ENCODE measurements around the gene OR5AL1. TPM values are rescaled to one million over a fixed set of nuclear protein-coding genes. Genes with fewer than 3 reads are reported as not detected.
A peak's percentile ranks its signal among the peaks of the same experiment; 100 is the strongest.
"Not testable (repeated sequence)": the region's sequence is repeated elsewhere in the genome, so short reads cannot be mapped to it uniquely, and the experiment has no call there.

OR5AL1 gene
- not detected for polyA plus RNA-seq (ENCODE audit: insufficient read length in 3 of 3)
- long read RNA-seq, donor 1, result 0 reads
- long read RNA-seq, donor 2, result 0 reads
- long read RNA-seq, donor 3, result 0 reads
- long read RNA-seq, donor 4, result 0 reads
- long read RNA-seq, donor 5, result 0 reads
- long read RNA-seq, donor 6, result 0 reads
- long read RNA-seq, donor 7, result 0 reads
- long read RNA-seq, donor 8, result 0 reads
- long read RNA-seq, donor 9, result 0 reads
- long read RNA-seq, donor 10, result 0 reads
- long read RNA-seq, donor 11, result 0 reads
- long read RNA-seq, donor 12, result 0 reads
- long read RNA-seq, donor 13, result 0 reads
- long read RNA-seq, donor 14, result 0 reads
- long read RNA-seq, donor 15, result 0 reads
- long read RNA-seq, donor 16, result 0 reads

GRCh38 chr11:56412396-56412795 is at the start of gene OR5AL1:
TSS of gene OR5AL1 (plus strand) at chr11:56412696.
- DNase-seq (ENCODE audit: extremely low read depth in 1 of 11, low read depth in 9 of 11, low spot score in 4 of 11), result no peak

GRCh38 chr11:56375324-56375723 is 37.2 kb upstream of the OR5AL1 start, which contains the start of gene OR8U1:
TSS of gene OR8U1 (plus strand) at chr11:56375624. CDS start at chr11:56375624, 0 bp downstream.
- DNase-seq (ENCODE audit: extremely low read depth in 1 of 11, low read depth in 9 of 11, low spot score in 4 of 11), result no peak

- no peak for DNase-seq (ENCODE audit: extremely low read depth in 1 of 11, low read depth in 9 of 11, low spot score in 4 of 11)
These were observed 32.4 kb upstream of the OR5AL1 start for GRCh38 chr11:56380120-56380519.

GRCh38 chr11:56394381-56394780 is 18.1 kb upstream of the OR5AL1 start:
- DNase-seq (ENCODE audit: extremely low read depth in 1 of 11, low read depth in 9 of 11, low spot score in 4 of 11), result no peak

GRCh38 chr11:56396047-56396446 is 16.4 kb upstream of the OR5AL1 start:
- no peak for DNase-seq (ENCODE audit: extremely low read depth in 1 of 11, low read depth in 9 of 11, low spot score in 4 of 11)

GRCh38 chr11:56401858-56402461 is 10.5 kb upstream of the OR5AL1 start:
- not testable (repeated sequence) for DNase-seq (ENCODE audit: extremely low read depth in 1 of 11, low read depth in 9 of 11, low spot score in 4 of 11)

GRCh38 chr11:56404393-56404792 is 8.1 kb upstream of the OR5AL1 start:
- no peak for DNase-seq (ENCODE audit: extremely low read depth in 1 of 11, low read depth in 9 of 11, low spot score in 4 of 11)

- no peak for DNase-seq (ENCODE audit: extremely low read depth in 1 of 11, low read depth in 9 of 11, low spot score in 4 of 11)
These were observed 1.7 kb upstream of the OR5AL1 start for GRCh38 chr11:56410801-56411200.

GRCh38 chr11:56453521-56453920 is 41.0 kb downstream of the OR5AL1 start:
- no peak for DNase-seq (ENCODE audit: extremely low read depth in 1 of 11, low read depth in 9 of 11, low spot score in 4 of 11)

- DNase-seq (ENCODE audit: extremely low read depth in 1 of 11, low read depth in 9 of 11, low spot score in 4 of 11), result peak in 1 of 11 donors; percentile 1
These were observed 44.6 kb downstream of the OR5AL1 start for GRCh38 chr11:56457076-56457475.

Other genes starting within 250 kb of the OR5AL1 start
- not detected for gene OR5J2, start 236.1 kb upstream of the OR5AL1 start, polyA plus RNA-seq (ENCODE audit: insufficient read length in 3 of 3)
- not detected for gene OR5T2, start 178.4 kb upstream of the OR5AL1 start, polyA plus RNA-seq (ENCODE audit: insufficient read length in 3 of 3)
- gene OR5T3, start 160.4 kb upstream of the OR5AL1 start, polyA plus RNA-seq (ENCODE audit: insufficient read length in 3 of 3), result not detected
- not detected for gene OR5T1, start 138.5 kb upstream of the OR5AL1 start, polyA plus RNA-seq (ENCODE audit: insufficient read length in 3 of 3)
- not detected for gene OR8H1, start 120.4 kb upstream of the OR5AL1 start, polyA plus RNA-seq (ENCODE audit: insufficient read length in 3 of 3)
- gene OR8K3, start 97.6 kb upstream of the OR5AL1 start, polyA plus RNA-seq (ENCODE audit: insufficient read length in 3 of 3), result not detected
- gene OR8K1, start 66.7 kb upstream of the OR5AL1 start, polyA plus RNA-seq (ENCODE audit: insufficient read length in 3 of 3), result not detected
- not detected for gene OR8J1, start 58.4 kb upstream of the OR5AL1 start, polyA plus RNA-seq (ENCODE audit: insufficient read length in 3 of 3)
- not detected for gene OR8U1, start 37.1 kb upstream of the OR5AL1 start, polyA plus RNA-seq (ENCODE audit: insufficient read length in 3 of 3)
- not detected for gene OR5M3, start 60.7 kb downstream of the OR5AL1 start, polyA plus RNA-seq (ENCODE audit: insufficient read length in 3 of 3)
- not detected for gene OR5M8, start 78.7 kb downstream of the OR5AL1 start, polyA plus RNA-seq (ENCODE audit: insufficient read length in 3 of 3)
- not detected for gene OR5M11, start 130.6 kb downstream of the OR5AL1 start, polyA plus RNA-seq (ENCODE audit: insufficient read length in 3 of 3)
- gene OR5M10, start 165.0 kb downstream of the OR5AL1 start, polyA plus RNA-seq (ENCODE audit: insufficient read length in 3 of 3), result not detected
- not detected for gene OR5M1, start 202.2 kb downstream of the OR5AL1 start, polyA plus RNA-seq (ENCODE audit: insufficient read length in 3 of 3)
- gene OR5AP2, start 229.7 kb downstream of the OR5AL1 start, polyA plus RNA-seq (ENCODE audit: insufficient read length in 3 of 3), result not detected